Duodenal mucosa (tissue), 2 donors: Measurements from ENCODE around the gene CDH16.

Experiments used
- H3K27ac ChIP-seq: one replicate; pipeline ENCODE4 v1.7.0; 2013; ENCODE audit warnings: low read depth, low read length
- H3K27me3 ChIP-seq, 2 donors: one replicate each; pipeline ENCODE4 v1.7.0; 2013; ENCODE audit warnings: low read length in 2 of 2, control low read depth in 1 of 2; ENCODE audit not compliant: insufficient read depth in 2 of 2, control insufficient read depth in 1 of 2
- H3K36me3 ChIP-seq, 2 donors: one replicate each; pipeline ENCODE4 v1.7.0; 2013; ENCODE audit warnings: low read length in 2 of 2, control low read depth in 1 of 2; ENCODE audit not compliant: insufficient read depth in 2 of 2, control insufficient read depth in 1 of 2
- H3K4me1 ChIP-seq, 2 donors: one replicate each; pipeline ENCODE4 v1.7.0; 2013; ENCODE audit warnings: low read length in 2 of 2, control low read depth in 1 of 2; ENCODE audit not compliant: insufficient read depth in 2 of 2, control insufficient read depth in 1 of 2
- H3K4me3 ChIP-seq, 2 donors: one replicate each; pipeline ENCODE4 v1.7.0; 2013; ENCODE audit warnings: low read length in 2 of 2, low read depth in 1 of 2
- H3K9ac ChIP-seq, 2 donors: one replicate each; pipeline ENCODE4 v1.7.0; 2013; ENCODE audit warnings: low read length in 2 of 2, low read depth in 1 of 2
- H3K9me3 ChIP-seq, 2 donors: one replicate each; pipeline ENCODE4 v1.7.0; 2013; ENCODE audit warnings: low read length in 2 of 2, control low read depth in 1 of 2; ENCODE audit not compliant: control insufficient read depth in 1 of 2

The CDH16 gene

DNA sequence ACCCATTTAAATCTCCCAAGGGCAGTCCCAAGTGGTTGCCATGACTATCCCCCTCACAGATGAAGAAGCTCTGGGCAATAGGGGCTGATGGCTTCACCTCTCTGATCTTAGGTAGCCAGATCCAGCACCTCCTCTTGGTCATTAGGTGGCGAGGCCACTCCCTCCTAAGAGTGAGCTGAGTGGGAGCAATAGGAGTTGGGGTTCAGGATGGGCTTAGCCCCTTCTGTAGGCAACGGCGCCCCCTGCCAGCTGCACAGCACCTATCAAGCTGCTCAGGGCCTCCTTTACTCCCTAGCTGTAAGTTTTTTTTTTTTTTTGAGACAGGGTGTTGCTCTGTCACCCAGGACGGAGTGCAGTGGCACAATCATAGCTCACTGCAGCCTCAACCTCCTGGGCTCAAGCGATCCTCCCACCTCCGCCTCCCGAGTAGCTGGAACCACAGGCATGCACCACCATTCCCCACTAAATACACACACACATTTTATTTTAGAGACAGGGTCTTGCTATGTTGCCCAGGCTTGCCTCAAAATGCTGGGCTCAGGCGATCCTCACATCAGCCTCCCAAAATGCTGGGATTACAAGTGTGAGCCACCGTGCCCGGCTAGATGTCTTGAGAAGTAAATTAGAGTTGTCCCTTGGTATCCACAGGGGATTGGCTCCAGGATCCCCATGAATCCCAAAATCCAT lies 10.2 kb upstream of the CDH16 start:
- Histone ChIP-seq H3K9me3 (no peaks in the 10 kb centered on the region), H3K4me3 (no peak overlapping the region), H3K27me3 (peaks cover 4% of the 10 kb centered on the region in 2 donors), H3K27ac (no peak overlapping the region), H3K36me3 (peaks cover 0 to 4% of the 10 kb centered on the region in 2 donors), H3K9ac (no peak overlapping the region), H3K4me1 (peaks cover 25 to 52% of the 10 kb centered on the region in 2 donors)

GRCh38 chr16:66927918-66928649 lies 9.4 kb upstream of the CDH16 start:
- Histone ChIP-seq H3K9me3 (no peaks in the 10 kb centered on the region), H3K4me3 (no peak overlapping the region), H3K9ac (no peak overlapping the region), H3K27ac (no peak overlapping the region), H3K27me3 (peaks cover 4 to 5% of the 10 kb centered on the region in 2 donors), H3K4me1 (peaks cover 19 to 48% of the 10 kb centered on the region in 2 donors), H3K36me3 (peaks cover 0 to 4% of the 10 kb centered on the region in 2 donors)

- H3K9me3 ChIP-seq = no peaks in the 10 kb centered on the region
- H3K27ac ChIP-seq = peak overlapping the region; percentile 20
- peaks cover 4 to 5% of the 10 kb centered on the region in 2 donors for H3K27me3 ChIP-seq
- H3K36me3 ChIP-seq = no peaks in the 10 kb centered on the region
- H3K4me3 ChIP-seq = no peak overlapping the region
- H3K4me1 ChIP-seq = peaks cover 10 to 37% of the 10 kb centered on the region in 2 donors
- H3K9ac ChIP-seq = no peak overlapping the region
These were observed 8.3 kb upstream of the CDH16 start for GRCh38 chr16:66926961-66927436.

GRCh38 chr16:66926171-66926947 lies 7.7 kb upstream of the CDH16 start:
- no peaks in the 10 kb centered on the region for H3K36me3 ChIP-seq
- peaks cover 8 to 33% of the 10 kb centered on the region in 2 donors for H3K4me1 ChIP-seq
- H3K9ac ChIP-seq = no peak overlapping the region
- no peaks in the 10 kb centered on the region for H3K9me3 ChIP-seq
- H3K27ac ChIP-seq = peak overlapping the region; percentile 20
- H3K4me3 ChIP-seq = peak overlapping the region in 1 of 2 donors; percentile 15
- peaks cover 4 to 5% of the 10 kb centered on the region in 2 donors for H3K27me3 ChIP-seq

DNA sequence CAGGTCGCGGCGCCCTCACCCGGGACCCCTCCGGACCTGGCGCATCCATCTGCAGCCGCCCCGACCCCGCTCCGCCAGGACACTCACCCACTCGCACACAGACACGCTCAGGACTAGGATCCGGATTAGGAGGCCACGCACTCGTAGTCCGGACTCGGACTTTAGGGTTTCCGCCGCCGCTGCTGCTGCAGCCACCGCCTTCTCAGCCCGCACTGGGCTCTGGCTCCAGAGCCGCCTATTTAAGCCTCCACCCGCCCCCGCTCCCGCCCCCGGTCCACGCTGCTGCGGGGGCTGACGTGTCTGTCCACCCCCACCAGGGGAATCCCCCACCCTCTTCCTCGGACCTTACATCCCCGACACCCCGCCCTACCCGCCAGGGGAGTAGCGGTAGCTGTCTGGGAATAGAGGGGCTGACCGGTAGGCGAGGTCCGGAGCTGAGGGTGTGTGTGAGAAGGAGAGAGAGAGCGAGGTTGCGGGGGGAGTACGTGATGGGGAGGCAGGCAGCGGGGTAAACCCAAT lies 6.7 kb upstream of the CDH16 start, which contains the start of gene RRAD:
RRAD (minus strand) TSS at position 214 of the 519 bp plus-strand sequence. CDS start 356 bp downstream, outside the sequence.
- H3K9me3 ChIP-seq = no peaks in the 10 kb centered on the region
- H3K36me3 ChIP-seq = no peaks in the 10 kb centered on the region
- H3K27ac ChIP-seq = peak within 1 kb of the TSS; percentile 20
- H3K27me3 ChIP-seq = peaks cover 4 to 5% of the 10 kb centered on the region in 2 donors
- peaks cover 4 to 32% of the 10 kb centered on the region in 2 donors for H3K4me1 ChIP-seq
- peak within 1 kb of the TSS; percentile 43 to 58 for H3K4me3 ChIP-seq
- no peak within 1 kb of the TSS for H3K9ac ChIP-seq

DNA sequence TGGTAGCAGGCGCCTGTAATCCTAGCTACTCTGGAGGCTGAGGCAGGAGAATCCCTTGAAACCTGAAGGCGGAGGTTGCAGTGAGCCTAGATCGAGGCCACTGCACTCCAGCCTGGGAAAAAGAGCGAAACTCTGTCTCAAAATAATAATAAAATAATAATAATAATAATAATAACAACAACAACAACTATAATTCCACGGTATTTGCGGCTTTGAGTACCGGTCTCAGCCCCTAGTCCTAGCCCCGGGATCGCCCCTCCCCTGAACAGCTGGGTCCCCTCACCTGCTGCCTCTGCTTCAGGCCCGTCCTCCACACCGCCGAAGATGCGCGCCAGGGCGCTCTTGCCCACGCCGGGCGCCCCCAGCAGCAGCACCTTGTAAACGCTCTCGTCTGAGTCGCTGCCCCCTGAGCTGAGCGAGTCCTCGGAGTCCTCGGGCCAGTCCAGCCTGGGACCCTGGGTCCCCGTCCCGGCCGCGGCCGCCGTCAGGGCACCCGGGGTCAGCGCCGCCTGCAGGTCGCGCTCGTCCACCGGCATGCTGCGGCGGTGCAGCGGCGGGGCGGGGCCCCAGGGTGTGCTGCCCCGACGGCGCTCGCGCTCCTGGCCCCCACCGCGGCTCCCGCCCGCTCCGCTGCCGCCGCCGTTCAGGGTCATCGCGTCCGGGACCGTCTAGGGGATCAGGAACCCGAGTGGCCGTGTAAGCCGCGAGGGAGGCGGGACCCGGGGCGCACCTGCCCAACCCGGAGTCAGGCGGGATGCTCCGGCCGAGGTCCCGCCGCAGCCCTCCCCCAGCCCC lies 6.0 kb upstream of the CDH16 start:
- Histone ChIP-seq H3K4me3 (peak overlapping the region; percentile 43 to 58), H3K27ac (no peak overlapping the region), H3K9ac (no peak overlapping the region), H3K27me3 (peaks cover 4 to 5% of the 10 kb centered on the region in 2 donors), H3K36me3 (no peaks in the 10 kb centered on the region), H3K9me3 (no peaks in the 10 kb centered on the region), H3K4me1 (peaks cover 4 to 30% of the 10 kb centered on the region in 2 donors)

- no peak overlapping the region for H3K27ac ChIP-seq
- H3K9ac ChIP-seq = peak overlapping the region in 1 of 2 donors; percentile 6
- peaks cover 13 to 35% of the 10 kb centered on the region in 2 donors for H3K4me1 ChIP-seq
- no peaks in the 10 kb centered on the region for H3K36me3 ChIP-seq
- no peaks in the 10 kb centered on the region for H3K9me3 ChIP-seq
- peaks cover 4 to 5% of the 10 kb centered on the region in 2 donors for H3K27me3 ChIP-seq
- H3K4me3 ChIP-seq = peak overlapping the region in 1 of 2 donors; percentile 40
These were observed 5.2 kb upstream of the CDH16 start for GRCh38 chr16:66923866-66924265.

- H3K9ac ChIP-seq = peak overlapping the region in 1 of 2 donors; percentile 6
- no peaks in the 10 kb centered on the region for H3K36me3 ChIP-seq
- H3K27me3 ChIP-seq = peaks cover 4 to 5% of the 10 kb centered on the region in 2 donors
- H3K9me3 ChIP-seq = no peaks in the 10 kb centered on the region
- H3K4me1 ChIP-seq = peaks cover 18 to 36% of the 10 kb centered on the region in 2 donors
- H3K27ac ChIP-seq = peak overlapping the region; percentile 10
- peak overlapping the region in 1 of 2 donors; percentile 40 for H3K4me3 ChIP-seq
These were observed 4.6 kb upstream of the CDH16 start for GRCh38 chr16:66923247-66923731.
